ENCODE results near the gene ST3GAL3.

The ST3GAL3 gene

DNA sequence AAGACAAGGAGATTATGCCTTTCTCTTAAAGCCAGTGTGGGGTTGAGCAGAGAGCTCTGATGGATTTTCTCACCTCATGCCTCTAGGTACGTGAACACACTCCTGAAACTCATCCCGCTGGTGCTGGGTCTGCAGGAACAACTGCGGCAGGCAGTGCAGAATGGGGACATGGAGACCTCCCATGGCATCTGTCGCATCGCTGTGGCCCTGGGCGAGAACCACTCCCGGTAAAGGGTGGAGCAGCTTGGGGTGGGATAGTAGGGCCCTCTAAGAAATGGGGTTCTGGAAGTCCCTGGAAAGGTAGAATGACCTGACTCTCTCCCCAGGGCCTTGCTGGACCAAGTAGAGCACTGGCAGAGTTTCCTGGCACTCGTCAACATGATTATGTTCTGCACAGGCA is 248.9 kb downstream of the ST3GAL3 start:
- Histone ChIP-seq H3K27ac (ENCODE audit: extremely low read depth, low read depth, low read length) (no peak overlapping the region), H3K9me3 (ENCODE audit: control insufficient read depth, insufficient read depth, low read depth, low read length) (no peaks in the 10 kb centered on the region), H3K4me3 (ENCODE audit: low read depth, low read length) (no peak overlapping the region), H3K36me3 (ENCODE audit: control insufficient read depth in 2 of 2, insufficient read depth in 1 of 2, low read length in 2 of 2) (peaks cover 0 to 68% of the 10 kb centered on the region in 2 experiments; a peak in 1 of 3 replicates), H3K4me1 (ENCODE audit: control insufficient read depth, insufficient read depth, low read length) (peaks cover 7% of the 10 kb centered on the region)
- no peak for TF ChIP-seq HOXD13 (CRISPR knock-in tag; IDR thresholded peaks at IDR 0.05; ENCODE audit: borderline replicate concordance)
- no peak for TF ChIP-seq ZNF423 (tag by site-specific recombination; IDR thresholded peaks at IDR 0.05)
- TF ChIP-seq, protein P1, sequence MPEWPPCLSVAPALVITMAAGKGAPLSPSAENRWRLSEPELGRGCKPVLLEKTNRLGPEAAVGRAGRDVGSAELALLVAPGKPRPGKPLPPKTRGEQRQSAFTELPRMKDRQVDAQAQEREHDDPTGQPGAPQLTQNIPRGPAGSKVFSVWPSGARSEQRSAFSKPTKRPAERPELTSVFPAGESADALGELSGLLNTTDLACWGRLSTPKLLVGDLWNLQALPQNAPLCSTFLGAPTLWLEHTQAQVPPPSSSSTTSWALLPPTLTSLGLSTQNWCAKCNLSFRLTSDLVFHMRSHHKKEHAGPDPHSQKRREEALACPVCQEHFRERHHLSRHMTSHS (tag by site-specific recombination; IDR thresholded peaks at IDR 0.05), result no peak
- TF ChIP-seq ZSCAN30 (tag by site-specific recombination; IDR thresholded peaks at IDR 0.05), result no peak
- TF ChIP-seq, protein P2, sequence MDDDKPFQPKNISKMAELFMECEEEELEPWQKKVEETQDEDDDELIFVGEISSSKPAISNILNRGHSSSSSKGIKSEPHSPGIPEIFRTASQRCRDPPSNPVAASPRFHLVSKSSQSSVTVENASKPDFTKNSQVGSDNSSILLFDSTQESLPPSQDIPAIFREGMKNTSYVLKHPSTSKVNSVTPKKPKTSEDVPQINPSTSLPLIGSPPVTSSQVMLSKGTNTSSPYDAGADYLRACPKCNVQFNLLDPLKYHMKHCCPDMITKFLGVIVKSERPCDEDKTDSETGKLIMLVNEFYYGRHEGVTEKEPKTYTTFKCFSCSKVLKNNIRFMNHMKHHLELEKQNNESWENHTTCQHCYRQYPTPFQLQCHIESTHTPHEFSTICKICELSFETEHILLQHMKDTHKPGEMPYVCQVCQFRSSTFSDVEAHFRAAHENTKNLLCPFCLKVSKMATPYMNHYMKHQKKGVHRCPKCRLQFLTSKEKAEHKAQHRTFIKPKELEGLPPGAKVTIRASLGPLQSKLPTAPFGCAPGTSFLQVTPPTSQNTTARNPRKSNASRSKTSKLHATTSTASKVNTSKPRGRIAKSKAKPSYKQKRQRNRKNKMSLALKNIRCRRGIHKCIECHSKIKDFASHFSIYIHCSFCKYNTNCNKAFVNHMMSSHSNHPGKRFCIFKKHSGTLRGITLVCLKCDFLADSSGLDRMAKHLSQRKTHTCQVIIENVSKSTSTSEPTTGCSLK (tag by site-specific recombination; IDR thresholded peaks at IDR 0.05), result no peak
- TF ChIP-seq ZNF292 (tag by site-specific recombination; IDR thresholded peaks at IDR 0.05; ENCODE audit: borderline replicate concordance, low read depth), result no peak
- no peak for TF ChIP-seq ZNF677 (tag by site-specific recombination; IDR thresholded peaks at IDR 0.05)
- TF ChIP-seq, protein P3, sequence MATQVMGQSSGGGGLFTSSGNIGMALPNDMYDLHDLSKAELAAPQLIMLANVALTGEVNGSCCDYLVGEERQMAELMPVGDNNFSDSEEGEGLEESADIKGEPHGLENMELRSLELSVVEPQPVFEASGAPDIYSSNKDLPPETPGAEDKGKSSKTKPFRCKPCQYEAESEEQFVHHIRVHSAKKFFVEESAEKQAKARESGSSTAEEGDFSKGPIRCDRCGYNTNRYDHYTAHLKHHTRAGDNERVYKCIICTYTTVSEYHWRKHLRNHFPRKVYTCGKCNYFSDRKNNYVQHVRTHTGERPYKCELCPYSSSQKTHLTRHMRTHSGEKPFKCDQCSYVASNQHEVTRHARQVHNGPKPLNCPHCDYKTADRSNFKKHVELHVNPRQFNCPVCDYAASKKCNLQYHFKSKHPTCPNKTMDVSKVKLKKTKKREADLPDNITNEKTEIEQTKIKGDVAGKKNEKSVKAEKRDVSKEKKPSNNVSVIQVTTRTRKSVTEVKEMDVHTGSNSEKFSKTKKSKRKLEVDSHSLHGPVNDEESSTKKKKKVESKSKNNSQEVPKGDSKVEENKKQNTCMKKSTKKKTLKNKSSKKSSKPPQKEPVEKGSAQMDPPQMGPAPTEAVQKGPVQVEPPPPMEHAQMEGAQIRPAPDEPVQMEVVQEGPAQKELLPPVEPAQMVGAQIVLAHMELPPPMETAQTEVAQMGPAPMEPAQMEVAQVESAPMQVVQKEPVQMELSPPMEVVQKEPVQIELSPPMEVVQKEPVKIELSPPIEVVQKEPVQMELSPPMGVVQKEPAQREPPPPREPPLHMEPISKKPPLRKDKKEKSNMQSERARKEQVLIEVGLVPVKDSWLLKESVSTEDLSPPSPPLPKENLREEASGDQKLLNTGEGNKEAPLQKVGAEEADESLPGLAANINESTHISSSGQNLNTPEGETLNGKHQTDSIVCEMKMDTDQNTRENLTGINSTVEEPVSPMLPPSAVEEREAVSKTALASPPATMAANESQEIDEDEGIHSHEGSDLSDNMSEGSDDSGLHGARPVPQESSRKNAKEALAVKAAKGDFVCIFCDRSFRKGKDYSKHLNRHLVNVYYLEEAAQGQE (tag by site-specific recombination; IDR thresholded peaks at IDR 0.05), result no peak
- no peak for TF ChIP-seq ZNF600 (tag by site-specific recombination; IDR thresholded peaks at IDR 0.05)
- TF ChIP-seq ZIC2 (tag by site-specific recombination; IDR thresholded peaks at IDR 0.05), result no peak
- no peak for TF ChIP-seq WT1 (tag by site-specific recombination; IDR thresholded peaks at IDR 0.05)
- TF ChIP-seq, protein P4, sequence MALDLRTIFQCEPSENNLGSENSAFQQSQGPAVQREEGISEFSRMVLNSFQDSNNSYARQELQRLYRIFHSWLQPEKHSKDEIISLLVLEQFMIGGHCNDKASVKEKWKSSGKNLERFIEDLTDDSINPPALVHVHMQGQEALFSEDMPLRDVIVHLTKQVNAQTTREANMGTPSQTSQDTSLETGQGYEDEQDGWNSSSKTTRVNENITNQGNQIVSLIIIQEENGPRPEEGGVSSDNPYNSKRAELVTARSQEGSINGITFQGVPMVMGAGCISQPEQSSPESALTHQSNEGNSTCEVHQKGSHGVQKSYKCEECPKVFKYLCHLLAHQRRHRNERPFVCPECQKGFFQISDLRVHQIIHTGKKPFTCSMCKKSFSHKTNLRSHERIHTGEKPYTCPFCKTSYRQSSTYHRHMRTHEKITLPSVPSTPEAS (tag by site-specific recombination; IDR thresholded peaks at IDR 0.05), result no peak
- no peak for TF ChIP-seq ZNF621 (tag by site-specific recombination; IDR thresholded peaks at IDR 0.05)
- no peak for TF ChIP-seq ZNF747 (tag by site-specific recombination; IDR thresholded peaks at IDR 0.05)
- no peak for TF ChIP-seq ZNF514 (tag by site-specific recombination; IDR thresholded peaks at IDR 0.05)
- no peak for TF ChIP-seq PRDM1 (tag by site-specific recombination; IDR thresholded peaks at IDR 0.05)
- ChIA-PET CTCF (no interaction called here), POLR2A (interaction anchor here (0.7 kb wide), 1 partner anchor 9 kb away, joined by 6 read pairs; no protein-coding TSS in a partner anchor)

DNA sequence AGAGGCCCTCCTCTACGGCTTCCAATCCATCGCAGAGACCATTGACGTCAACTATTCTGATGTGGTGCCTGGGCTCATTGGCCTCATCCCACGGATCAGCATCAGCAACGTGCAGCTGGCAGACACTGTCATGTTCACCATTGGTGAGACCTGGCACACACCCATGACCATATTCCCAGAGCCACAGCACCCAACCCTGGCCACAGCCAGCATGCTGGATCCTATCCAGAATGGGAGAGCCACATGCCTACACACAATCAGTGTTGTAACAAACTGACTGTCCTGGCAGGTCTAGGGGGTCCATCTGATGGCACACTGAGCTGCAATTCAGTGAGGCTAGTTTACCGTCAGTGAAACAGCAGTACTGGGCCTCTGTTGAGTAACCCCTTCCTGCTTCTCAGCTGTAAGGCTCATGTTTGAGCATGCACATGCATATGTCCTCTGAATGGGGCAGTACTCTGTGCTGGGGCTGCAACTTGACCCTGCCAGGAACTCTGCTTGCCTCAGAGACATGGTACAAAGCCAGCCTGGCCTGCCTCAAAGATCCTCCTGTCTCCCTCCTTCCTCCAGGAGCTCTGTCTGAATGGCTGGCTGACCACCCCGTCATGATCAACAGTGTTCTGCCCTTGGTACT is 250.2 kb downstream of the ST3GAL3 start:
- Histone ChIP-seq H3K9me3 (ENCODE audit: control insufficient read depth, insufficient read depth, low read depth, low read length) (no peaks in the 10 kb centered on the region), H3K4me3 (ENCODE audit: low read depth, low read length) (no peak overlapping the region), H3K36me3 (ENCODE audit: control insufficient read depth in 2 of 2, insufficient read depth in 1 of 2, low read length in 2 of 2) (peaks cover 0 to 78% of the 10 kb centered on the region in 2 experiments; a peak in 1 of 3 replicates), H3K4me1 (ENCODE audit: control insufficient read depth, insufficient read depth, low read length) (peaks cover 6% of the 10 kb centered on the region), H3K27ac (ENCODE audit: extremely low read depth, low read depth, low read length) (no peak overlapping the region)
- TF ChIP-seq ZNF404 (tag by site-specific recombination; IDR thresholded peaks at IDR 0.05) (no peak), ZFHX2 (tag by site-specific recombination; conservative IDR thresholded peaks at IDR 0.05) (0 out of 2 replicates have a peak, but pooled peaks have one; percentile 6)
- ChIA-PET POLR2A (interaction anchor here (2.0 kb wide), 1 partner anchor 11 kb away, joined by 11 read pairs; the partner anchor contains the start of gene IPO13), CTCF (interaction anchor here (0.6 to 1.0 kb wide), 3 partner anchors 12 to 172 kb away, joined by 3 to 4 read pairs (median 3); partner anchors contain the start of gene DPH2)
